Measurements from ENCODE around the gene TAAR8.
"Not testable (repeated sequence)": the region's sequence is repeated elsewhere in the genome, so short reads cannot be mapped to it uniquely, and the experiment has no call there.

The TAAR8 gene

GRCh38 chr6:132530293-132530974, 22.0 kb upstream of the TAAR8 start:
- Mint-ChIP-seq H3K4me1 (peaks cover 14% of the 10 kb centered on the region), H3K27me3 (ENCODE audit: low read depth, poor library complexity) (no peaks in the 10 kb centered on the region), H3K36me3 (ENCODE audit: low read depth) (peaks cover 4% of the 10 kb centered on the region), H3K4me3 (peak overlapping the region; percentile 73), H3K9me3 (peaks cover 29% of the 10 kb centered on the region), H3K27ac (no peak overlapping the region)
- DNase-seq = peak; percentile 75
- TF ChIP-seq CTCF (IDR thresholded peaks at IDR 0.05) = peak; percentile 85

GRCh38 chr6:132534546-132534945, 17.9 kb upstream of the TAAR8 start:
- not testable (repeated sequence) for H3K4me3 Mint-ChIP-seq; H3K36me3 Mint-ChIP-seq (ENCODE audit: low read depth); H3K4me1 Mint-ChIP-seq; DNase-seq; H3K27ac Mint-ChIP-seq; H3K27me3 Mint-ChIP-seq (ENCODE audit: low read depth, poor library complexity)
- peaks cover 36% of the 10 kb centered on the region for H3K9me3 Mint-ChIP-seq

GRCh38 chr6:132537145-132537544, 15.3 kb upstream of the TAAR8 start:
- DNase-seq = no peak
- Mint-ChIP-seq H3K4me1 (no peaks in the 10 kb centered on the region), H3K27me3 (ENCODE audit: low read depth, poor library complexity) (peaks cover 3% of the 10 kb centered on the region), H3K27ac (no peak overlapping the region), H3K9me3 (peaks cover 28% of the 10 kb centered on the region), H3K36me3 (ENCODE audit: low read depth) (peaks cover 4% of the 10 kb centered on the region), H3K4me3 (no peak overlapping the region)
- no peak for TF ChIP-seq CTCF (IDR thresholded peaks at IDR 0.05)

- Mint-ChIP-seq H3K27me3 (ENCODE audit: low read depth, poor library complexity) (peaks cover 3% of the 10 kb centered on the region), H3K4me3 (no peak within 1 kb of the TSS), H3K9me3 (peaks cover 28% of the 10 kb centered on the region), H3K27ac (no peak within 1 kb of the TSS), H3K4me1 (no peaks in the 10 kb centered on the region), H3K36me3 (ENCODE audit: low read depth) (peaks cover 4% of the 10 kb centered on the region)
- no peak for TF ChIP-seq CTCF (IDR thresholded peaks at IDR 0.05)
- no peak for DNase-seq
These were observed 14.5 kb upstream of the TAAR8 start, which contains the start of gene TAAR9 for GRCh38 chr6:132537977-132538376. TAAR9 (plus strand) TSS chr6:132538277; CDS start chr6:132538290, 13 bp downstream.

GRCh38 chr6:132544826-132545225, 7.6 kb upstream of the TAAR8 start:
- no peak for DNase-seq
- no peaks in the 10 kb centered on the region for H3K9me3 Mint-ChIP-seq
- peaks cover 3% of the 10 kb centered on the region for H3K27me3 Mint-ChIP-seq (ENCODE audit: low read depth, poor library complexity)
- no peak overlapping the region for H3K4me3 Mint-ChIP-seq
- no peak overlapping the region for H3K27ac Mint-ChIP-seq
- no peak for TF ChIP-seq CTCF (IDR thresholded peaks at IDR 0.05)
- no peaks in the 10 kb centered on the region for H3K36me3 Mint-ChIP-seq (ENCODE audit: low read depth)
- H3K4me1 Mint-ChIP-seq = peaks cover 7% of the 10 kb centered on the region

GRCh38 chr6:132548746-132549463, 3.6 kb upstream of the TAAR8 start:
- TF ChIP-seq CTCF (IDR thresholded peaks at IDR 0.05) = no peak
- H3K4me3 Mint-ChIP-seq = no peak overlapping the region
- no peak for DNase-seq

More at GRCh38 chr6:132548746-132549463, 3.6 kb upstream of the TAAR8 start:
- no peak overlapping the region for H3K27ac Mint-ChIP-seq
- no peaks in the 10 kb centered on the region for H3K36me3 Mint-ChIP-seq (ENCODE audit: low read depth)
- H3K9me3 Mint-ChIP-seq = no peaks in the 10 kb centered on the region
- H3K27me3 Mint-ChIP-seq (ENCODE audit: low read depth, poor library complexity) = peaks cover 6% of the 10 kb centered on the region
- H3K4me1 Mint-ChIP-seq = peaks cover under 1% of the 10 kb centered on the region
